GM19324 (cell line): Measurements from ENCODE around the gene ELP4.
"Not testable (repeated sequence)": the region's sequence is repeated elsewhere in the genome, so short reads cannot be mapped to it uniquely, and the experiment has no call there.

Experiments
- ATAC-seq: cut with Tn5 transposase; IDR thresholded peaks from one replicate; pipeline ENCODE4 v1.9.1; 2021; ENCODE audit warnings: mild to moderate bottlenecking, moderate library complexity; ENCODE audit not compliant: unreplicated experiment, low FRiP score

The ELP4 gene

GRCh38 chr11:31690516-31690915 is 180.9 kb downstream of the ELP4 start:
- no peak for ATAC-seq

- no peak for ATAC-seq
These were observed 182.9 kb downstream of the ELP4 start for GRCh38 chr11:31692466-31692865.

GRCh38 chr11:31697049-31697448 is 187.5 kb downstream of the ELP4 start:
- ATAC-seq = peak; percentile 97

- no peak for ATAC-seq
These were observed 189.5 kb downstream of the ELP4 start for GRCh38 chr11:31699066-31699465.

GRCh38 chr11:31702966-31703365 is 193.4 kb downstream of the ELP4 start:
- ATAC-seq = no peak

- no peak for ATAC-seq
These were observed 196.8 kb downstream of the ELP4 start for GRCh38 chr11:31706357-31706756.

GRCh38 chr11:31711137-31711536 is 201.6 kb downstream of the ELP4 start:
- ATAC-seq = no peak

GRCh38 chr11:31712851-31713250 is 203.3 kb downstream of the ELP4 start:
- no peak for ATAC-seq

GRCh38 chr11:31714840-31715239 is 205.3 kb downstream of the ELP4 start:
- ATAC-seq = no peak

- no peak for ATAC-seq
These were observed 210.7 kb downstream of the ELP4 start for GRCh38 chr11:31720225-31720624.

GRCh38 chr11:31720671-31721365 is 211.3 kb downstream of the ELP4 start:
- no peak for ATAC-seq

- ATAC-seq = no peak
These were observed 213.2 kb downstream of the ELP4 start for GRCh38 chr11:31722754-31723153.

GRCh38 chr11:31725176-31725575 is 215.6 kb downstream of the ELP4 start:
- ATAC-seq = no peak

- no peak for ATAC-seq
These were observed 218.9 kb downstream of the ELP4 start for GRCh38 chr11:31728432-31728831.

- no peak for ATAC-seq
These were observed 230.6 kb downstream of the ELP4 start for GRCh38 chr11:31740131-31740530.

- ATAC-seq = not testable (repeated sequence)
These were observed 231.3 kb downstream of the ELP4 start for GRCh38 chr11:31740731-31741368.

- no peak for ATAC-seq
These were observed 238.0 kb downstream of the ELP4 start for GRCh38 chr11:31747581-31747980.

- no peak for ATAC-seq
These were observed 247.8 kb downstream of the ELP4 start for GRCh38 chr11:31757260-31757835.

GRCh38 chr11:31761636-31762035 is 252.1 kb downstream of the ELP4 start:
- no peak for ATAC-seq

GRCh38 chr11:31763296-31763695 is 253.7 kb downstream of the ELP4 start:
- no peak for ATAC-seq

GRCh38 chr11:31764261-31764660 is 254.7 kb downstream of the ELP4 start:
- ATAC-seq = no peak

GRCh38 chr11:31764766-31765165 is 255.2 kb downstream of the ELP4 start:
- ATAC-seq = no peak
